ENCODE results near the gene PICK1.
"Not testable (repeated sequence)": the region's sequence is repeated elsewhere in the genome, so short reads cannot be mapped to it uniquely, and the experiment has no call there.

The PICK1 gene

GRCh38 chr22:38031491-38031890, 25.7 kb upstream of the PICK1 start:
- no peak for DNase-seq

DNA sequence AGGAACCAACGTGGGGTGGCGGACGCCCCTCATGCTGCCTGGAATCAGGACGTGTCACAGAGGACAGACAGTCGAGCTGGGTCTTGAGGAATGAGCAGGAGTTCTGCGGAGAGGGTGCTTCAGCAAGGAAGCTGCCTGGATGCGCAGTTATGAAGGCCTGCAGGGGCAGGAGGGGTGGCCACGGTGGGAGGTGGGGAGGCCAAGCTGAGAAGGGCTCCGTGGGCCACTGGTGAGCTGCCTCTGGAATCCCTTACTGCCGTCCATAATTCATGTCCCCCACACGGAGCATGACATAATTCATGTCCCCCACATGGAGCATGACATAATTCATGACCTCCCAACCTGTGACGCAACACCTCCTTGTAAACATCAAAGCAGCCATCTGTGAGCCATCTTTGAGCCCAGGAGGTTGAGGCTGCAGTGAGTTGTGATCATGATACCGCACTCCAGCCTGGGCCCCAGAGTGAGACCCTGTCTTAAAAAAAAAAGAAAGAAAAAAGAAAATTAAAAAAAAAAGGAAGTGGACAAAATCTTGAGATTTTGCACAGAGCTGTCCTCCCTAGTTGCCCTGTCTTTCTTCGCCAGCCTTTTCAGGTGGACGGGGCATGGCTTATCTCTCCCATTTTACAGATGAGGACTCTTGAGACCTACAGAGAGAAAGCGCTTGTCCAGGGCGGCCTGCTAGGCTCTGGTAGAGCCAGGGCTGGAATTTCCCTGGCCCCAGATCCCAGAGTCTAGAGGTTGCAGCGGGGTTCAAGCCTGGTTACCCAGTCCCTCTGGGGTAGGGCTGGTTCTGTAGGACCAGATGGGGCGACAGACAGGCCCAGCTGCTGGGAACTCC, 24.3 kb upstream of the PICK1 start:
- DNase-seq: peak; percentile 89

DNA sequence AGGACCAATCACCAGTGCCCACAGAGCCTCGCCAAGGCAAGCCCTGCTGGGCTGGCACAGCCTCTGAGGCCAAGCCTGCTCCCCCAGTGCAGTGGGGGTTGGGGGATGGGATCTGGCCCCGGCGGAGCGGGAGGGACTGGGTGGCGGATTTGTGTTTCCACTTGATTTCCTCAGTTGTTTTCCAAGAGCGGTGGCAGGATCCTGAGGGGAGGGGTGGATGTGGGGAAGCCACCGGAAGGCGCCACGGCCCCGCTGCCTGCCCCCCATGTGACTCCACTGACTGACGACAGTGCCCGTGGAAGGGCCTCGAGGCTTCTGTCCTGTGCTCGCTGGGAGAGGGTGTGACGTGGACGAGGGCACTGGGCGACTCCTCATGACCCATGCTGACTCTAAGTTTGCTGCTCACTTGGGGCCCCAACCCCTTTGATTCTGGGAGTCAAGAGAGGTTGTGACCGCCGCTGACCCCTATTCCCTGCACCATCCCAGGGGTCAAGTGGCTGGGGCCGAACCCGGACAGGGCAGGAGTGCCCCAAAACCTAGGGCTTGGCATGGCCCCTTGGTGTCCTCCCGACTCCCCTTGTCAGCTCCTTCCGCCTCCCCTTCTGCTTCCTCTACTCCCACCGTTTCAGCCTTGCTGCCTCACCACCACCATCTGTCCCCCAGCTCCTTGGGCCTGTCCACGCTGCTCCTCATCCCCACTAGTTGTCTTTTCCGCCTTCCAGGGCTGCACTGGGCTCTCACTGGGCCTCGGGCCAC, 23.5 kb upstream of the PICK1 start:
- DNase-seq: no peak

DNA sequence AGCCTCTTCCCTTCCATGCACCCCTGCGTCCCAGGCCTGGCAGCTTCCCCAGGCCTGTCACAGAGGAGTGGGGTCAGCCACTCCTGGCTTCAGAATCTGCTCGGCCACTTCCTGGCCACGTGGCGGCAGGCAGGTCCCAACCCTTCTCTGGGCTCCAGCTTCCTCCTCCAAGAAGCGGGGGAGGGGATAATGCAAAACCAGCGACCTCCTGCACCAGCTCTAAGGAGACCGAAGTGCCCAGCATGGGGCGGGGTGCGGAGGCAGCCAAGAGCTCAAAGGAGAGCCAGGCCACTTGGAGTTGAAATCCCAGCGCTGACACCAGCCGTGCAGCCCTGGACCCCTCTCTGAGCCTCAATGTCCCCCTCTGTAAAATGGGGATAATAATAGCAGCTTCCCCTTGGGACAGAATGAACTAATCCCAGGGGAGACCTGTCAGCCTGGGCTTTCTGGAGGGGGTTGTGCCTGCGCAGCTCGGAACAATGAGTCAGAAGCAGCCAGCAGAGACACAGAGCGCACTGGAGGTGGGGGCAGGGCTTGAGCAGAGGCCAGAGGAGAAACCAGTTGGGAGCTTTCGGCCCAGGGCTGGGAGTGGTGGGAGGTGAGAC, 22.8 kb upstream of the PICK1 start:
- peak; percentile 93 for DNase-seq

- DNase-seq: no peak
These were observed 22.2 kb upstream of the PICK1 start for GRCh38 chr22:38034884-38035529.

DNA sequence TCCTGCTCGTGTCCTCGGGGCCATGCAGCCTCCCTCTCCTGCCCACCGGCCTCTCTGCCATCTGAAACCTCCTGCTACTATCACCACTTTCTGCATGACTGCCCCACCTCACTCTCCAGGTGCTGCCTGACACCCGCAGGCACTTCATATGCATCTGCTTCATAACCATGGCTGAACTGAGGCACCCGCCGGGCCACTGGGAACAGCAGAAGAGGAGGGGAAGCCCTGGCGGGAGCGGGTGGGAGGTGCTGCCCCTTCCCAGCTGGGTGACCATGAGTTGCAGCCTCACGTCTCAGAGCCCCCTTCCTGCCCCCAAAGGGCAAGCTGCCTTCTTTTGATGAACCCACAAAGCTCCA, 21.7 kb upstream of the PICK1 start:
- no peak for DNase-seq

DNA sequence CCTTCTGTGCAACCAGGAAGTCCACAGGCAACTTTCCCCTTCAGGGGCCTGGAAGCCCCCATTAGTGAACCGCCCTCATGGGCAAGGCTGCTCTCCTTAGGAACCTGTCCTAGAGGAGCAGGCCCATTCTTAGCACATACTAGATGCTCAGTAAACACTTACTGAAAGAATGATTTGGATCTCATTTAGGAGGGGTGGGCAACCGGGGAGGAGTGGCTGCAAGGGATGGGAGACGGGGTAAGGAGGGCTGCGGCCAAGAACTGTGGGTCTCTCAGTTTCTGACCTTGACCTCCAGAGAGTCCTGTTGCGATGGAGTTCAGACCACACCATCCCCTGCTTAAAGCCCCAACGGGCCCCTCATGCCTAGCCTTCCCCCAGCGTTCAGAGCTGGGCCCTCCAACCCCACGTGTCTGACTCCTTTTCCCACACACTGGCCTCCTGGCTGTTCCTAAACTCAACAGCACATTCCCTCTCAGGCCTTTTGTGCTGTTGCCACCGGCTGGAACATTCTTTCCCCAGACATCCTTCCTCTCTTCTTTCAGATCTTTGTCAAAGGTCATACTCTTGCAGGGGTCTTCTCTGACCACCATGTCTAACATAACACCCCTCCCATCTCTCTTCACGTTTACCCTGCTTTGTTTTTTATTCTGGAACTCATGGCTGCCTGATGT, 20.7 kb upstream of the PICK1 start:
- no peak for DNase-seq

GRCh38 chr22:38037367-38038150, 19.6 kb upstream of the PICK1 start:
- DNase-seq: not testable (repeated sequence)

DNA sequence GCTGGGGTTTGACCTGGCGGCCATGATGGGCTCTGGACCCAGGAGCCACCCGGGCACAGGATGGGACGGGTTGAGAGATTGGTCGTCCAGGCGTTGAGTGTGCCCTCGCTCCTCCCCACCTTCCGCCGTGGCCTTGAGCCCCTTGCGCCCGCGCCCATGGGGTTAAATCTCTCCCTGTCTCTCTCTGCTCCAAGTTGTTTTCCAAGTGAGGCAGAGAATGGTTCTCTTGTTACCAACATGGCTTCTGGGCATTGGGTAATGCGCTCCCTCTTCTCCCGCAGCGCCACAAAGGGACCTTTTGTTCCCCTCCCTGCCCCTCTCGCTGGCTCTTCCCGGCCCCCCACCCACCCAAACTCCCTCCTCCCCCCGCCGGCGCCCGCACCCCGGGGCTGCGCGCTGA, 18.8 kb upstream of the PICK1 start:
- no peak for DNase-seq

- DNase-seq: no peak
These were observed 18.1 kb upstream of the PICK1 start for GRCh38 chr22:38038890-38039812.

GRCh38 chr22:38040953-38041759, 16.0 kb upstream of the PICK1 start:
- no peak for DNase-seq

DNA sequence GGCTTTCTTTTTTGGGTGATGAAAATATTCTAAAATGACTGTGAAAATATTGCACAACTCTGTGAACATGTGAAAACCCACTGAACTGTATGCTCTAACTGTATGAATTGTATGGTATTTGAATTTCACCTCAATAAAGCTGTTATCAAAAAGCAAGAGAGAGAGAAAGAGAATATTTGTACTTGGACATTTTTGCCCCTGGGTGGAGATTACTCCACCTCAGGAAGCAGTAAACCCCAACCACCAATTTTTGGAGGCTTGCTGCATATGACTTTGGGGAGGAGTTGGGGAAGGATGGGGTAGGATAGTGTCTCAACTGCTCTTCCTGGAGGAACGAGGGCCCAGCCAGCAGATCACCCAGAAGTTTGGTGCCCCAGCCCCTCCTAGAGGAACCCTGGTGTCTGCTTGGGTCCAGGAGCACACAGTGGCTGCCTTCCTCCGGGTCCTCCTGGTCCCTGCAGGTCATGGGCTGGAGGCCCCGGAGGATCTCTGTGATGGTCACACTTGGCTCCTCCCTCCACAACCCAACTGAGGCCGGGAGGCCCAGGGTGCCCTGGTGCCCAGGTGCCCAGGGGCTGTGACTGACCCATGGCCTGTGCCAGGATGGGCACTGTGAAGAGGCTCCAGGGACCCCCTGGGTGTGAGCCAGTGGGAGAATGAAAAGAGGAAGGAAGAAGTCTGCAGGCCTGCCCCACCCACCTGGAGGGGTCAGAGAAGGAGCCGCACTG, 15.3 kb upstream of the PICK1 start:
- DNase-seq: no peak

- DNase-seq: no peak
These were observed 14.8 kb upstream of the PICK1 start for GRCh38 chr22:38042488-38042790.

GRCh38 chr22:38043151-38044039, 13.8 kb upstream of the PICK1 start:
- no peak for DNase-seq

GRCh38 chr22:38046070-38046748, 11.0 kb upstream of the PICK1 start:
- DNase-seq: no peak

- DNase-seq: no peak
These were observed 7.2 kb upstream of the PICK1 start for GRCh38 chr22:38049812-38050619.

GRCh38 chr22:38050720-38051119, 6.5 kb upstream of the PICK1 start:
- no peak for DNase-seq
